K562 (cell line): ENCODE results near the gene SH3GL3.

Experiments used
- CBX1 ChIP-seq: sonication (generic); IDR thresholded peaks from 2 replicates; pipeline ENCODE4 v1.6.1; 2016; ENCODE audit warnings: antibody characterized with exemption, low read depth, mild to moderate bottlenecking
- GABPA ChIP-seq: fragments of 200-800 bp; sonication (Bioruptor generic); conservative IDR thresholded peaks from 2 replicates; pipeline ENCODE4 v1.6.1; 2016; ENCODE audit warnings: low read depth, missing genetic modification characterization, missing compliant biosample characterization
- RCOR1 ChIP-seq, 2 experiments: IDR thresholded peaks; 2 replicates each; pipeline ENCODE4 v1.6.1; 2012; ENCODE audit warnings: low read depth in 2 of 2, low read length in 2 of 2, borderline replicate concordance in 1 of 2, improper control_type of control experiment in 1 of 2
- STAT5A ChIP-seq: IDR thresholded peaks from 2 replicates; pipeline ENCODE4 v1.6.1; 2012; ENCODE audit warnings: low read length, inconsistent platforms, borderline replicate concordance
- ZNF23 ChIP-seq: fragments of 250-450 bp; sonication (Bioruptor Pico); IDR thresholded peaks from 2 replicates; pipeline ENCODE4 v1.4.0; 2020; ENCODE audit warnings: mild to moderate bottlenecking
- ZNF274 ChIP-seq: IDR thresholded peaks from 2 replicates; pipeline ENCODE4 v1.6.1; 2011; ENCODE audit warnings: low read depth, mild to moderate bottlenecking, low read length, moderate library complexity, borderline replicate concordance
- ZNF431 ChIP-seq: sonication (generic); formaldehyde crosslinking; IDR thresholded peaks from 2 replicates; pipeline ENCODE4 v1.8.0; 2022; ENCODE audit warnings: mild to moderate bottlenecking, missing genetic modification reagents
- TF ChIP-seq, protein P1 (sequence below): fragments of 450-650 bp; conservative IDR thresholded peaks from 2 replicates; pipeline ENCODE4 v1.6.1; 2016; ENCODE audit warnings: missing genetic modification characterization, low read depth, mild to moderate bottlenecking, control low read depth, missing compliant biosample characterization
- TF ChIP-seq, protein P2 (sequence below): fragments of 450-650 bp; IDR thresholded peaks from 2 replicates; pipeline ENCODE4 v1.6.1; 2016

GRCh38 chr15:83653639-83654378 is 206.7 kb downstream of the SH3GL3 start, which contains the start of gene ADAMTSL3:
- TF ChIP-seq ZNF431 (CRISPR knock-in tag) (no peak), CBX1 (no peak), ZNF23 (CRISPR knock-in tag) (no peak), RCOR1 (IDR thresholded peaks at IDR 0.05; ENCODE audit: borderline replicate concordance in 1 of 2, low read depth in 2 of 2, low read length in 2 of 2) (no peak), STAT5A (no peak), GABPA (tag) (no peak), ZNF274 (no peak)
- TF ChIP-seq, protein P1, sequence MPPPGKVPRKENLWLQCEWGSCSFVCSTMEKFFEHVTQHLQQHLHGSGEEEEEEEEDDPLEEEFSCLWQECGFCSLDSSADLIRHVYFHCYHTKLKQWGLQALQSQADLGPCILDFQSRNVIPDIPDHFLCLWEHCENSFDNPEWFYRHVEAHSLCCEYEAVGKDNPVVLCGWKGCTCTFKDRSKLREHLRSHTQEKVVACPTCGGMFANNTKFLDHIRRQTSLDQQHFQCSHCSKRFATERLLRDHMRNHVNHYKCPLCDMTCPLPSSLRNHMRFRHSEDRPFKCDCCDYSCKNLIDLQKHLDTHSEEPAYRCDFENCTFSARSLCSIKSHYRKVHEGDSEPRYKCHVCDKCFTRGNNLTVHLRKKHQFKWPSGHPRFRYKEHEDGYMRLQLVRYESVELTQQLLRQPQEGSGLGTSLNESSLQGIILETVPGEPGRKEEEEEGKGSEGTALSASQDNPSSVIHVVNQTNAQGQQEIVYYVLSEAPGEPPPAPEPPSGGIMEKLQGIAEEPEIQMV (tag) = no peak
- TF ChIP-seq, protein P2, sequence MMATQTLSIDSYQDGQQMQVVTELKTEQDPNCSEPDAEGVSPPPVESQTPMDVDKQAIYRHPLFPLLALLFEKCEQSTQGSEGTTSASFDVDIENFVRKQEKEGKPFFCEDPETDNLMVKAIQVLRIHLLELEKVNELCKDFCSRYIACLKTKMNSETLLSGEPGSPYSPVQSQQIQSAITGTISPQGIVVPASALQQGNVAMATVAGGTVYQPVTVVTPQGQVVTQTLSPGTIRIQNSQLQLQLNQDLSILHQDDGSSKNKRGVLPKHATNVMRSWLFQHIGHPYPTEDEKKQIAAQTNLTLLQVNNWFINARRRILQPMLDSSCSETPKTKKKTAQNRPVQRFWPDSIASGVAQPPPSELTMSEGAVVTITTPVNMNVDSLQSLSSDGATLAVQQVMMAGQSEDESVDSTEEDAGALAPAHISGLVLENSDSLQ = no peak
